CD4-positive, alpha-beta T cell treated with Interleukin-4 for 1 hour (primary cell): ENCODE measurements around the gene UBE3A.
"Not testable (repeated sequence)": the region's sequence is repeated elsewhere in the genome, so short reads cannot be mapped to it uniquely, and the experiment has no call there.

Source experiments
- DNase-seq, 2 donors: peaks; one replicate each; pipeline ENCODE4 v3.0.0-alpha.2; 2020 to 2022

Gene UBE3A

DNA sequence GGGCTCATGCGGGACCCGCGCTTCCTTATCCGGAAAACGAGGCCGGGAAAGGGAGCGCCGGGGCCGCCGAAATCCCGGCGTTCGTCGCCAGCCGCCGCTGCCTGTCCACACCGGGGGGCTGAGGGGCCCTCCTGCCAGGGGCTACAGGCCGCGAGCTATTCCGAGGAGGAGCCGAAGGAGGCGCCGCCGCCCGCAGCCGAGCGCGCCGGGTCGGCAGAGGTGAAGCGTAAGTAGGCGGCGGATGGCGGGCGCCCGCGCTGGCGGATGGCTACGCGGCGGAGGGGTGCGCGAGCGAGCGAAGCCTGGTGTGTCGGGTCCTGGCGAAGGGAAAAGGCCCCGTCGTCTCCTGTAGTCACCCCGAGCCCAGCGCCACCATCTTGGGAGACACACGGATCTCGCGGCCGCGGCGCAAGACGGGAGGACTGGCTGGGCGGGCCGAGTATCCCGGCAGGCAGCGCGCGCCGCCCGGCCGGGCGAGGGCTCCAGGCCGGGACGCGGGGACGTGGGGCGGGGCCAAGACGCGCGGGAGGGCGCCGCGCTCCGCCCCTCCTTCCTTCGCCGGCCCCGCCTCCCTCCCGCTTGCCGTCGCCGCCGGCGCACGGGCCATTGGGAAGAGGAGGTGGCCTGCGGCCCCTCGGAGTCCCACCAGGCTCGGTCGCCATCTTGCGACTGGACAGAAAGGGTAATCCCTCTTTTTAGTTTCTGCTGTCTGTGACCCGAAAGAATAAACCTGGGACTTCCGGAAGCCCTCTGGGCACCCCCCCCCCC lies at the start of gene UBE3A:
TSS of gene UBE3A (minus strand) at position 424 of the 768 bp plus-strand sequence. CDS start 29,917 bp downstream, outside the sequence.
- peak; percentile 88 for DNase-seq

DNA sequence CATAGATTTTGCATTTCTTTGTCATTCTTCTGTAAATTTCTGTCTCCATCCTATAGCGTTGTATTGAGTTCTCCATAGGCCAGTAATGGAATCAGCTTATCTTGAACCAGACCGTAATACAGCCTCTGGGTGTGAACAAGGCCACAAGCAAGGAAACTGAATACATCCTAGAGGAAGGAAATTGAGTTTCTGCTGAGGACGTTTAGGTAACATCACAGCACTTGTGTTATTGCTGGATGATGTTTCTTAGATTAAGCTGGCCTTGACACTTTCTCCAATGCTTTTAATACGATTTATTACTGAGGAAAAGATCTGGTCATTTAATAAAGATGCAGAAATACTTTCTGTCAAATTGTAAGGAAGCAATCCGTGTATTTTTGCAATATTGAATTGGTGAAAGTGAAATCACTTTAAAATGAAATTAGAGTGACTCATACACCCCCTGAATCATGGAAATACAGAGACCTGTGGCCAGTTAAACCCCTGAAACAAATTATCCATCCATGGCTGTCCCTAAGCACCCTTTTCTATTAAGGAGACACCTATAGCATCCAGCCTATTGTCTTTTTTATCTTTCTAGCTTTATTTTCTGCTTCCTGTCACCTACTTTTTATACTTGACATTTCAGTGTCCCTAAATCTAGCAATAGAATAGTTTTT lies 48.5 kb upstream of the UBE3A start:
- no peak for DNase-seq

DNA sequence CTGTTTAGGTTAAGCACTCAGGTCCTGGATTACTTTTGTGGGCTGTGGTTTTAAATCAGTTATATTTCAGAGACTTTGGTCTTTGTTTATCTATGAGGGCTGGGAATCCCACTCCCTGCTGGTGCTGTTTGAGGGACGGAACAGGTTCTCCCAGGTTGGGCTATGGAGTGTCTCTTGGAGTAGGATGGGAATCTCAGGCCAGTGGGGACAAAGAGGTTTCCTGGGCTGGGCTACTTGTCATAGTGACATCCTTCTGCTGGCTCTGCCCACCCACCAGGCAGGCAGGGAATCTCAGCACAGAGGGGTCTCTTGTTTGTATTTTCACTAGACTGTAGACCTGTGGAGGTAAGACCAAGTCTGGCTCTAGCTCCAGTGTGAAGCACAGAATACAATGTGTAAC lies 47.2 kb upstream of the UBE3A start:
- DNase-seq = no peak

DNA sequence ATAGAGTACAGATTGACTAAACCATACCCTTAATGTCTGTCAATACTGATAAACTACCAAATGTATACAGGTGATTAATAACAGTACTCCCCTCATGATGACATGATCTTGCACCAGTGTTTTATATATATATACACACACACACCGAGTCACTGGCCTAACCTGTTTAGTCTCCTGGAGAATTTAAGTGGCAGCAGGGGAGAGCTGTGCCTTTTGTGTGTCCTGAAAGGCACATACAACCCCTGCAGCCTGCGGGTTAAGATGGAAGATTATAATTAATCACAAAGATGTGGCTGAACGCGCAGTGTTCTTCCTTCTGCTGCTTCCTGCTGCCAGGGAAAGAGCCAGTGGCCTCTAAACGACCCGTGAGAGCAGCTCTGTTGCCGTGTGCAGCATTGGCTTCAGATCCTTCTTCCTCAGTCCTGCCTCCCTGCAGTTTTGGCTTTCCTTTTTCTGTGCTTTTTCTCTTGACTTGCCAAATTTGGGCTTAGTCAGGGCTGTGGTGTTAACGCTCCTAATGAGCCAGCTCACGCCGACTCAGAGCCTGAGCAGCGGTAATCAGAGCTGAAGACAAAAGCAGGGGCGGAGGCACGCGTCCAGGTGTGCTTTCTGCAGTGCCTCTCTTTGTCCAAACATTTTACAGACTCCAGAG lies 42.5 kb upstream of the UBE3A start:
- no peak for DNase-seq

DNA sequence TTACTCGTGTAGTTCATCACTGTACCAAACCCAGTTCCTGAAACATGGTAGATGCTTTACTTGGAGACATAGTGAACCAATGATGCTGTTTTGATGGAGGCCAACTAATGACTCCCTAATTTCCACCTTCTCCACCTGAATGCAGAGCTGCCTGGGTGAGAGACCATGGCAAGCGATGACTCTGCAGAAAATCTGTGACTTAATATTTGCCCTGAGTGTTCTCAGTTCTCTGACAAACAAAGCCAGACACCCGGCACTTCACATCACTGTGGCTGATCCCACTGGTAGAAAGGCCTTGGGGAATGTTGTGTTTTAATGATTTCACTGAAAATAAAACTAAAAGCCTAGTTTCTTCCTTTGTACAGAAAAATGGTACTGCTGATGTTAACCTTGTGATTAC lies 39.5 kb upstream of the UBE3A start:
- no peak for DNase-seq

DNA sequence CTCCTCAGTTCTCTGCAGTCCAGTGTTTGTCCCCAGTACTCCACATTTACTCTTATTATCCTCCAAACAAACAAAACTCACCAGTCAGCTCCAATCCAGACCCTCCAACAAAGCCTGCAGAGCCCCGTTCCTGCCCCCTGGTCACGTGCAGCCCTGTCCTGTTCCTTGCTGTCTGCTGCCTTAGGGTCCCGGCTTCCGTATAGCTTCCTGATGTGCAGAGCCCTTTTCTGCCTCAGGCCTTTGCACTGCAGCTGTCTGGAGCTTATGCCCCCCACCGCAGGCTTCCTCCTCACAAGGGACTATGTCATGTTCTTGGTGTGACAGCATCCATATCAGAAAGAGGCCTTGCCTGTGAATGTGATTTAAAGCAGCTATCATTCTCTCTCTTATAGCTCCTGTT lies 39.0 kb upstream of the UBE3A start:
- no peak for DNase-seq

DNA sequence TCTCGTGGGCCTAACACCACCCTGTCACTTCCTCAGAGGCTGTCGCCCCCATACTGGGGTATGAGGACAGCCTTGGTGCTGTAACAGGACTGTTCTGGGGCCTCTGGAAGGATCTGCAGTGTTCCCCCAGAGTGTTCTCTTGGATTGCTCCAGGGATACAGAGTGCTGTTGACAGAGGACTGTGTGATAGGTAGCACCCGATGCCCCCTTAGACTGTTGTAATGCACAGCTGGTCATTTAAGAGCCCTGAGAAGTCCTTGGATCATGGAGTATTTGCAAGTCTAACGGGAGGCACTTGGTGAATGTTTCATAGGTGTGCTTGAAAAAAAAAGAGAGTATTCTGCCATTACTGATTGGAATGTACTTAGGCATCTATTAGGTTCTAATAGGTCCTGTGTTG lies 35.4 kb upstream of the UBE3A start:
- no peak for DNase-seq

DNA sequence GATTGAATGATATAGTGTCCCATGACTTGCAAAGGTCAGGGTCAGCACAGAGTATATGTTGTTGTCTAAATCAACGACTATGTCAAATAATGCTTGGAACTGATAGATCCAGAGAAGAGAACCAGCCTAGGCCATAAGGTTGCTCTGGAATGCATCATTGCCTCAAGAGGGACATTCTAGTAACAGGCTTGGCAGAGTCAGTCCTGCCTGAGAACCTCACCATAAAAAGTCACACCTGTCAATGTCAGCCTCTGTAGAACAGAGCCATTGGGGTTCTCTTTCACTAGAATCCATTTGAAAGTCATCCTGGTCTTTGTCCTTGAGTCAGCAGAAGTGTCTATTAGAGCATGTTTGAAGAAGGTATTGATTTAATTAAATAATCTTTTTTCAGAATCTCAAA lies 31.4 kb upstream of the UBE3A start:
- no peak for DNase-seq

DNA sequence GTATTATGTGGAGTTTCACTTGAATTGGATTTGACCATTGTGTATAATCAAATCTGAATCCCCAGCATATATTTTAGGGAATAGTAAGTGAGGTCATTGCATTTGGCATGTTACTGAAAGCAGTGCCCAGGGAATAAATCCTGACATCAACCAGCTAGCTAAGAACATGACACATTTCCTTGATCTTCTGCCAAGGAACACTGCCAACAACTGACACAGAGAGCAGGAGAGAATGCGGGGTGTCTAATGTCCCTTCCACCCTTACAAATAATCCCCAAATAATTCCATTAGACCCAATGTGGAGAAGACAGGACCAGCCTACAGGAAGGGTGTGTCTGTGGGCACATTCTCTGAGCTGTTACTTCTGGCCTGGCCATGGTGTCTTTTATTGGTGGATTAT lies 30.6 kb upstream of the UBE3A start:
- no peak for DNase-seq

DNA sequence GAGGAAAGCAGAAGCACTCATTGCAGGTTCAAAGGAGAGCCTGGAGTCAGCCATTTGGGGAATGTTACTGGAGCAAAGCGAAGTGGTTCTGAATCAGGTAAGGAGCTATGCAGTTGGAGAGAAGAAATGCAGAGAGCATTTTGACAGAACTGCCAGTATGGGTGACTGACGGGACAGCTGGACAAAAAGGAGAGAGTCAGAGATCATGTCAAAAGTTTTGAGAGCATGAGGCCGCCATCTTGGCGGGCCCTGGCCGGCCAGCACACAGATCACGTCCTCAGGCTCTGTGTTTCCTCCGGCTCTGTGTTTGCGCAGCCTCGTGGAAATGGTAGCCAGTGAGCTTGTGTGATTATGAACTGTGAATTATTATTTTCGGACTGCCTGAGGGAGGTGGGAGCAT lies 29.8 kb upstream of the UBE3A start:
- DNase-seq = no peak

DNA sequence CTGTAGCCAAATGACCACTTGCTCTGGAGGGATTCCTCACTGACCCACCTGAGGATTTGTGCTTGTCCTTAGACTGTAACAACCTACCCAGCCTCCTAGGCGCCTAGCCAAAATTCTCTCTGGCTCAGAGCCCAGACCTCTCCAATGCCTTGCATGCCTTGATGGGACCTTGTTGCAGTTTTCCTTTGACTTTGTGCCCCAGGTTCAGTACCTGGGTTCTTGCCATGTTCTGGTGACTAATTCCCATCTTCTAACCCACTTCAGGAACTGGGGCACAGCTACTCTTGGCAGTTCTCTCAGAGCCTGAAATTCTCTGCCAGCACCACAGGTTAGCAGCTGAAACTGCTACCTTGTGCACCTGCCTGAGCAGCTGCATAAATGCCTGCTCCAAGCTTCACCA lies 27.0 kb upstream of the UBE3A start:
- DNase-seq = no peak

DNA sequence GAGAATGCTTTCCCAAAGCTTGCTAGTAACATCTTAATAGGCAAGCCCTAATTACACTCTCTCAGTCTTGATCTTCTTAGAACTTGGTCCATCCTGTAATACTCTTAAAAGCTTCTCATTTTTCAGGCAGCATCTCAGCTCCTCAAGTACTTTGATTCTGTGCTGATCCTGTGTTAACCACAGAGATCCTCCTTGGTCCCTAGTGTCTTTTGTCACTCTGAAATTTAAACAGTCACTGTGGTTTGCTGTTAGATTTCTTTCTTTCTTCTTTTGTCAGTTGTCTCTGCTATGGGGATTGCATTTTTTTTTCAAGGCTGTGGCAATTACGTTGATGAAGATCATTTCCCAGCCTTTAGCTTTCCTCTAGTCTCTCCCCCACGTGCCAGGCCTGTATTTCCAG lies 26.0 kb upstream of the UBE3A start:
- DNase-seq = no peak

DNA sequence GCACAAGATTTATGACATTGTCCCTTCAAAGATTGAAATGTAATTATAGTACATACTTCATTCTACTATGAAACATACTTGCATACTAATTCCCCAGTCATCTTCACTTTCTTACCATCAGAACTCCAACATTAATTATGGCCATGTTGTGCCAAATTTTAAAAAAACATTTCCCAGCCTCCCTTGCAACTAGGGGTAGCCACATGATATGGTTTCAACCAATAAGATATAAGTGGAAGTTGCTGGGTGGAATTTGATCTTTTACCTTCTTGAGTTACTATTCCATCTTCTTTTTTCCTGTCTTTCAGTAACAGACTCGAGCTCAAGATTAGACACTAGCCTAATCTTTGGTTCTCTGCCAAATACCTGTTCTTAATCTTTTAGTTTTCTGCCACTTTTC lies 25.6 kb upstream of the UBE3A start:
- no peak for DNase-seq

DNA sequence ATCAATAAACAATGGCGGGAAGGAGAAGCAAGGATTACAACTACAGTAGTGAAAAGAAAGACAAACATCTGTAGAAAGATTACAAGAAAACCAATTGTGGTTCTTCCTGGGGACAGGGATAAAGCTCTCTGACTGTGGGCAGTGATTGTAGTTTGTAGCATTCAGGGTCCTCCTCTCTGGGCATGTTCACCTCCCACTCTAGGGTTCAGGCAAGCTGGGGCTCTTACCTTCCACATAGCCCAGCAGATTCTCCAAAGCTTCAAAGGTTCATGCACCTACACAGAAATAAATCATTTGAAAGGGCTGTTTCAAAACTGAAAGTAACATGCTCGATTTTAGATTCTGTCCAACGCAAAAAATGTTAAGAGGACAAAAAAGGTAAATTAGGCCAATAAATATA lies 17.4 kb upstream of the UBE3A start:
- DNase-seq = no peak

DNA sequence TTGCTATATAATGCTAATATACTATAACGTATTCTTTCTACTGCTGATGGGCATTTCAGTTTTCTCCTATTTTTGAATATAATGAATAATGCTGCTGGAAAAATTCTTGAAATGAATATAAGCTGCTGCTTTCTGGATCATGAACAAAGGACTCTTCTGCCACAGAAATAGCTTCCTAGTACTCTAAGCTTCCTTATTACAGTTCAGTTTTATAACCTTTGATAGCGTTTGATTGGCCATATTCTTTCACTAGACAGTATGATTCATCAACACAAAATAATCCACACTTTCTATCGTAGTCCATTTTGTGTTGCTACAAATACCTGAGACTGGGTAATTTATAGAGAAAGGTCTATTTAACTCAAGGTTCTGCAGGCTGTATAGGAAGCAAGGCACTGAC lies 16.4 kb upstream of the UBE3A start:
- DNase-seq = no peak

DNA sequence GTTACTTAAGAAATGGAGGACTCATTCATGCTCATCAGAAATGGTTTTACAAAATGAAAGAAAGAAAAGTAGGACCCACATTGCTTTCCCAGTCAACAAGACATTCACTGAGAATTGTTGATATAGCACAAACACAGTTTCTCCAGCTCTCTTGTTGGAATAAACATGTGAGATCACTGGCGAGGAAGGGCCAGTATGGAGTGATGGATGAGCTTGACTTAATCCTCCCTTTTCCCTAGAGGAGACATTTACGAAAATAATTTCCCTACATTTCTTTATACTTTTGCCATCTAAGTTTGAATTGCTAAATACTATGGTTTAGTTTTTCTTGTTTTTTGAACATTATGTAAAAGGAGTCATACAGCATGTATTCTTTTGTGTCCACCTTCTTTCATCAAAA lies 15.9 kb upstream of the UBE3A start:
- DNase-seq = no peak

DNA sequence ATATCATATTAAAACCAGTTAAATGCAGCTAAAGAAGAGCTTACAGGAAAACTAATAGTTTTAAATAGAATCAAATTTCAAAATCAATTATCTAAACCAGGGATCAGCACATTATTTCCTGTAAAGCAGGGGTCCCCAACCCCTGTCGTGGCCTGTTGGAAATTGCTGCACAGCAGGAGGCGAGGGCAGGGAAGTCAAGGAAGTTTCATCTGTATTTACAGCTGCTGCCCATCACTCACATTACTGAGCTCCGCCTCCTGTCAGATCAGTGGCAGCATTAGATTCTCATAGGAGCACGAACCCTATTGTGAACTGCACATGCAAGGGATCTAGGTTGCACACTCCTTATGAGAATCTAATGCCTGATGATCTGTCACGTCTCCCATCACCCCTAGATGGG lies 14.4 kb upstream of the UBE3A start:
- DNase-seq = not testable (repeated sequence)

DNA sequence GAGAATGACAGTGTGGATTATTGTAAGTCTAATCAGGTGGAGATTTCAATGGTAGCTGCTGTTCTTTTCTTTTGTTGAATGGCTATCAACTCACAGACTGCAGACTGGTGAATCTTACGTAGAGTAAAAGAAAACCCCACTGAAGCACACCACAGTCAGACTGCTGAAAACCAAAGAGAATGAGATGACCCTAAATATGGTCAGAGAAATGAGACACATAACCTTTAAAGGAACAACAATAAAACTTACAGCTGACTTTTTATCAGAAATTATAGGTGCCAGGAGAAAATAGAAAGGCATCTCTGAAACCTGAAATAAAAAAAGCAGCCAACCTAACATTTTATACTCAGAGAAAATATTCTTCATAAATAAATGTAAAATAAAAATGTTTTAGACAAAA lies 12.7 kb upstream of the UBE3A start:
- no peak for DNase-seq

DNA sequence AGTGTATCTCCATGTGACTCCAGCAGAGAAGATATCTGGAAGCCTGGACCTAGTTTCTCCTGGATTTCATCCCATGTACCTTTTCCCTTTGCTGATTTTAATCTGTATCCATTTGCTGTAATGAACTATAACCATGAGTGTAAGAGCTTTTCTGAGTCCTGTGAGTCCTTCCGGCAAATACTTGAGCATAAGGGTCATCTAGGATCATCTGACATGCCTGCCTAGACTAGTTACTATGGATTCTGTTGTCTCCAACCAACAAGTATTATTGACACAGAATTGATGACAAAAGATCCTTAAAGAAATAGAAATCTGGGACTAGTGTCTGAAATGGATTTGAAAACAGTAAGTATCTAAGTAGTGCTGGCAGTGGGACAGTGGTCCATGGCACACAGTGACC lies 11.3 kb upstream of the UBE3A start:
- DNase-seq = no peak

DNA sequence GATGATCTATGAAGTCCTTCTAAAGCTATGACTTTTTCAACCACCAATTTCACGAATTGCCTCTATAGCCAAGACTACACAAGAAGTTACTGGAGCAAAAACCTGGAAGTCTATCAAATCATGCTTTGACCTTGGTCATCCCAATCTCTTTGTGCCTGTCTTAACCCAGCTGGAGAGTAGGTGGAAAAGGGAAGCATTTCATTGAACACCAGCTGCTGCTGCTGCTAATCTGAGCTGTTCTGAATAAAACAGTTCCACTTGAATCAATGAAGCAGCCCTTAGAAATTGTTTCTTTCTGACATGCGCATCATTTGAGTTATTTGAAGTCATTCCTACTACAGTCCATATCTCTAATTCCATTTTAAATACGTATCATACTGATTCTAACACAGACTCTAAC lies 7.3 kb upstream of the UBE3A start:
- DNase-seq = no peak

DNA sequence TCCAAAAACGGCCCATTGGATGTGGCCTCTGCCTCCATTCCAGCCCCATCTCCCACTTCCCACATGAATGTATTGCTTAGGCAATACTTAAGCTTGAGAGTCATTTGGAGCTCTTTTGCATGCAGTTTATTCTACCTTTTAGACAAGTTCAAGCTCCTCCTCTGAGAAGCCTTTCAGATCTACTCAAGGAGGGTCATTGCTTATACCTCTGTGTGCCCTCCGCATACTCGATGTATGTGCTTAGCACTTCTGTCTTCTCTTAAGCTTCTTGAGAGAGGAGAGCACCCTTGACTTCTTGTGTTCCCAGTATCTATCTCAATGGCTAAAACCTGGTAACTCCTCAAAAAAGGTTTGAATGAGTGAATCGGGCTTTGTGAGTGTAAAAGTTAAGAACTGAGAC lies 6.6 kb upstream of the UBE3A start:
- no peak for DNase-seq

DNA sequence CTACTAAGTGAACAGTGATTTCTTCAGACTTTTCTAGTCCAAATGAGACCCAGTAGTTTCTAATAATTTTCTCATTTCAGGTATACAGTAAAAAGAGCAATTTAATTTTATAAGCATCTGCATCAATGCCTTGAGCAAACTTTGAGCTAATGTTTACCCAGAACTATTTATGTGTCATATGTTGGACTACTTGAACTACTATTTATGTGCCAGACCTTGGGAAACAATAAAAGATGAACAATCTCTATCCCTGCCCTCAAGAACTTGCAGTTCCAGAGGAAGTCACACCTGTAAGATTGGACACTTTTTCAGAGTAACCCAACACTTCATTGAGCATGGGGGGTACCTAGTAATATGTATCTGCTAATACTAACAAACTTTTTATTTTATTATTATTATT lies 2.3 kb upstream of the UBE3A start:
- DNase-seq = no peak

DNA sequence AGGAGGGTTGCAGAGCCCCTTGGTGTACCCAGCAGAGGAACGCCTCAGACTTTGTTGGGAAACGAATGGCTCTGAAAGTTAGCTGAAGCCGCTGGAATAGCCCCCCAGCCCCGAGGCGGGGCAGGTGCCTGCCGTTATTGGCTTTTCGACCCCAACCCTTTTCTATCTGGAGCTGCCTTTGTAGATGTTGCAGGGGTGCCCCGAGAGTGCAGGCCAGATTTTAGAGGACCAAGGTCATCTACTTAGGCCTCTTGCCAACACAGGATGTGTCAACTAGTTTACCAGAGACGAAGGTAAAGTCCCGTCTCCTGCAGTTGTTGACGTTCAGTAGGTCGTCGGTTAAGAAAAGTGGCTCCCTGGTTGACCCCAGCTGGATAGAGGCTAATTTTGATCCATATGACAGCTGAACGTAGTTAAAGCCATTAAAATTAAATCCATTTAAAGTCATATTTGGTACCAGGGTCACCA lies 579 bp upstream of the UBE3A start:
- no peak for DNase-seq
